ENCODE results near the gene UGT2A2. TPM values are rescaled to one million over a fixed set of nuclear protein-coding genes. Genes with fewer than 3 reads are reported as not detected.

The UGT2A2 gene
- total RNA-seq, 1 donor from 2014 or later = not detected

DNA sequence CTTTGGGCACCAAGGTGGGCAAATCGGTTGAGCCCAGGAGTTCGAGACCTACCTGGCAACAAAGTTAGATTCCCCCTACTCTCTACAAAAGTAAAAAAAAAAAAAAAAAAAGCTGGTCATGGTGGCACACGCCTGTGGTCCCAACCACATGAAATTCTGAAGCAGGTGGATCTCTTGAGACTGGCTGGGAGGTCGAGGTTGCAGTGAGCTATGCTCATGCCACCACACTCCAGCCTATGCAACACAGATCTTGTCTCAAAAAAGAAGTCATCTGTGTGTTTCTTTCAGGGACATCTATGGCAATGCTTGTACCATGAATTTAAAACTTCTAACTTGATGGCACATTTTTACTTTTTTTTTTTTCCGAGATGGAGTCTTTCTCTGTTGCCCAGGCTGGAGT is 55.3 kb downstream of the UGT2A2 start:
- Mint-ChIP-seq H3K4me1 (no peaks in the 10 kb centered on the region), H3K36me3 (no peaks in the 10 kb centered on the region), H3K27me3 (ENCODE audit: insufficient read depth, low read depth) (no peaks in the 10 kb centered on the region), H3K4me3 (no peak overlapping the region), H3K27ac (no peak overlapping the region), H3K9me3 (no peaks in the 10 kb centered on the region)
- Histone ChIP-seq H3K27ac (no peak overlapping the region), H2AFZ (replicated peaks) (no peak overlapping the region), H3K27me3 (no peaks in the 10 kb centered on the region), H3K36me3 (no peaks in the 10 kb centered on the region), H3F3A (ENCODE audit: low read depth) (no peaks in the 10 kb centered on the region), H3K9me3 (ENCODE audit: low read depth) (no peaks in the 10 kb centered on the region), H3K4me2 (no peak overlapping the region), H3K4me3 (no peak overlapping the region), H3K4me1 (no peaks in the 10 kb centered on the region), H3K79me2 (ENCODE audit: low read depth) (no peaks in the 10 kb centered on the region), H3K9ac (no peak overlapping the region), H4K20me1 (ENCODE audit: low read depth) (no peaks in the 10 kb centered on the region)
- no peak for TF ChIP-seq EZH2phosphoT487 (IDR thresholded peaks at IDR 0.05)
- TF ChIP-seq CTCF (IDR thresholded peaks at IDR 0.05) = no peak
- TF ChIP-seq EZH2 (IDR thresholded peaks at IDR 0.05) = no peak
- no peak for DNase-seq (ENCODE audit: low spot score)

DNA sequence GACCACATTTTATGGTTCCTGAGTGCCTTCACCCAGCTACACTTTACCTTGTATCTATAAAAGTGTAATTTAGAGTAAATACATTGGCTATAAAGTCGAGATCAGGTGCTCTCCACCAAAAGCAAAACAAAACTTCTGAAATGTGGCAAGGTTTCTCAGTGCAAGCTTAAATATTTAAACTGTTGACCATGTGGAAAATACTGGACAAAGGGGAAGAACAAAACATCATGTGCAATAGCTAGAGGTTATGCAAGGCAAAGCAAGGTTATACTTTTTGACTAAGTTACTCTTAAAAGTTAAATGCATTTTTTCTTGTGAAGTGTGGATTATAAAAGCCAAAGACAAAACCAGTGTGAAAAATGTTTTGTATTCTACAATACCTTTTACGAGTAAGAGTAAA is 55.9 kb downstream of the UGT2A2 start:
- H3K4me3 ChIP-seq = no peak overlapping the region
- no peak overlapping the region for H3K27ac Mint-ChIP-seq
- TF ChIP-seq EZH2 (IDR thresholded peaks at IDR 0.05) = no peak
- no peak for TF ChIP-seq CTCF (IDR thresholded peaks at IDR 0.05)
- no peak for TF ChIP-seq EZH2phosphoT487 (IDR thresholded peaks at IDR 0.05)
- no peaks in the 10 kb centered on the region for H3K79me2 ChIP-seq (ENCODE audit: low read depth)
- no peaks in the 10 kb centered on the region for H3K4me1 Mint-ChIP-seq
- H3K27me3 Mint-ChIP-seq (ENCODE audit: insufficient read depth, low read depth) = no peaks in the 10 kb centered on the region
- H3K4me2 ChIP-seq = no peak overlapping the region
- no peaks in the 10 kb centered on the region for H3K9me3 ChIP-seq (ENCODE audit: low read depth)
- H3K36me3 ChIP-seq = no peaks in the 10 kb centered on the region
- DNase-seq (ENCODE audit: low spot score) = no peak
- H4K20me1 ChIP-seq (ENCODE audit: low read depth) = no peaks in the 10 kb centered on the region
- H3K9ac ChIP-seq = no peak overlapping the region
- H2AFZ ChIP-seq (replicated peaks) = no peak overlapping the region
- H3F3A ChIP-seq (ENCODE audit: low read depth) = no peaks in the 10 kb centered on the region
- H3K27me3 ChIP-seq = no peaks in the 10 kb centered on the region
- H3K27ac ChIP-seq = no peak overlapping the region
- no peaks in the 10 kb centered on the region for H3K9me3 Mint-ChIP-seq
- no peaks in the 10 kb centered on the region for H3K4me1 ChIP-seq
- no peaks in the 10 kb centered on the region for H3K36me3 Mint-ChIP-seq
- no peak overlapping the region for H3K4me3 Mint-ChIP-seq

DNA sequence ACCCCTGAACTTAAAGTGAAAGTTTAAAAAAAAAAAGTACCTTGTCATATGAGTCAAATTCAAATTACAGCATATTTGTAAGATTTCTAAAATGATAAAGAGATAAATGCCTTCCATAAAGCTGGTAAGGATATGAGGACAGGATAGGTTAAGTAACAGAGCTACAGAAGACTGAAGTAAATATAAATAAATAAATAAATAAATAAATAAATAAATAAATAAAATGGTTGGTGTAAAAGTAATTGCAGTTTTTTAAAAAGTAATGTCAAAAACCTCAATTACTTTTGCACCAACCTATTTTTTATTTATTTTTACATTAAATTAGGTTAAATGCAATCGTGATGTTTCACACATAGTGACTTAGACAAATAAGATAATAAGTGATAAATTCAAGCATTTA is 62.2 kb downstream of the UGT2A2 start:
- H3K4me3 ChIP-seq = no peak overlapping the region
- no peaks in the 10 kb centered on the region for H3K9me3 Mint-ChIP-seq
- no peak overlapping the region for H2AFZ ChIP-seq (replicated peaks)
- H3K9me3 ChIP-seq (ENCODE audit: low read depth) = no peaks in the 10 kb centered on the region
- H3K36me3 Mint-ChIP-seq = no peaks in the 10 kb centered on the region
- no peaks in the 10 kb centered on the region for H4K20me1 ChIP-seq (ENCODE audit: low read depth)
- no peak overlapping the region for H3K4me3 Mint-ChIP-seq
- H3K79me2 ChIP-seq (ENCODE audit: low read depth) = no peaks in the 10 kb centered on the region
- H3K4me1 ChIP-seq = no peaks in the 10 kb centered on the region
- H3K27ac ChIP-seq = no peak overlapping the region
- no peak for TF ChIP-seq EZH2phosphoT487 (IDR thresholded peaks at IDR 0.05)
- no peak overlapping the region for H3K4me2 ChIP-seq
- no peaks in the 10 kb centered on the region for H3K4me1 Mint-ChIP-seq
- no peak overlapping the region for H3K9ac ChIP-seq
- no peak overlapping the region for H3K27ac Mint-ChIP-seq
- DNase-seq (ENCODE audit: low spot score) = no peak
- peaks cover 2% of the 10 kb centered on the region for H3K27me3 Mint-ChIP-seq (ENCODE audit: insufficient read depth, low read depth)
- no peaks in the 10 kb centered on the region for H3K36me3 ChIP-seq
- no peaks in the 10 kb centered on the region for H3K27me3 ChIP-seq
- H3F3A ChIP-seq (ENCODE audit: low read depth) = no peaks in the 10 kb centered on the region

GRCh38 chr4:69576251-69576877 is 63.1 kb downstream of the UGT2A2 start:
- Histone ChIP-seq H3K27ac (no peak overlapping the region), H3K27me3 (no peaks in the 10 kb centered on the region), H3K36me3 (no peaks in the 10 kb centered on the region), H3K4me3 (no peak overlapping the region), H3K79me2 (ENCODE audit: low read depth) (no peaks in the 10 kb centered on the region), H3K4me1 (no peaks in the 10 kb centered on the region), H2AFZ (replicated peaks) (no peak overlapping the region), H3F3A (ENCODE audit: low read depth) (no peaks in the 10 kb centered on the region), H3K9ac (no peak overlapping the region), H4K20me1 (ENCODE audit: low read depth) (no peaks in the 10 kb centered on the region), H3K4me2 (no peak overlapping the region), H3K9me3 (ENCODE audit: low read depth) (no peaks in the 10 kb centered on the region)
- no peak overlapping the region for H3K27ac Mint-ChIP-seq
- TF ChIP-seq EZH2 (IDR thresholded peaks at IDR 0.05) = no peak
- TF ChIP-seq EZH2phosphoT487 (IDR thresholded peaks at IDR 0.05) = no peak
- no peak for TF ChIP-seq CTCF (IDR thresholded peaks at IDR 0.05)
- H3K4me1 Mint-ChIP-seq = no peaks in the 10 kb centered on the region
- H3K9me3 Mint-ChIP-seq = no peaks in the 10 kb centered on the region
- no peak overlapping the region for H3K4me3 Mint-ChIP-seq
- no peak for DNase-seq (ENCODE audit: low spot score)
- no peaks in the 10 kb centered on the region for H3K36me3 Mint-ChIP-seq
- H3K27me3 Mint-ChIP-seq (ENCODE audit: insufficient read depth, low read depth) = peaks cover 2% of the 10 kb centered on the region
